SU-DHL-6 (cell line): Measurements from ENCODE around the gene OSTN.

Experiments used
- EZH2phosphoT487 ChIP-seq: fragments of 200-600 bp; sonication (generic), shearing (Covaris generic); conservative IDR thresholded peaks from 2 replicates; pipeline ENCODE4 v1.6.1; 2018; ENCODE audit warnings: mild to moderate bottlenecking, antibody characterized with exemption, low read length, moderate library complexity, mixed read lengths
- TF ChIP-seq, protein P1 (sequence below): fragments of 200-600 bp; sonication (generic); IDR thresholded peaks from one replicate; pipeline ENCODE4 v1.5.1; 2017; ENCODE audit warnings: antibody characterized with exemption, mild to moderate bottlenecking, low read length, moderate library complexity; ENCODE audit not compliant: insufficient read depth, poor library complexity, severe bottlenecking

DNA sequence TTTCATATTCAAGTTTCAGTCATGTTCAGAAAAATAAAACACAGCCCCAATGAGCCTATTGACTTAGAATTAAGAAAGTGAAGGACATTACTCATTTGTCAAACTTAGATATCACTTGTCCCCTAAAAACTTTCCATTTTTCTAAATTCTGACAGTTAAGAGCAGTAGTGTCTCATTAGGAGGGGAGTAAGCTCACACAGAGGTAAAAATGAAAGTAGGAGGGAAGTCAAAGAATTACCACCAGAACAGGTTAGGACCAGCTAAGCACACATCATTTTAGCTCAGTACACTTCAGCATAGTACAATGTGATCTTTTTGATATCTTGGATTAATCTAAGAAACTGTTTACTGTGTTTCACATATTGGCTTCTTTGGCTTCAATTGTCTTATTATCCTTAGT lies 64.3 kb downstream of the OSTN start:
- TF ChIP-seq, protein P1, sequence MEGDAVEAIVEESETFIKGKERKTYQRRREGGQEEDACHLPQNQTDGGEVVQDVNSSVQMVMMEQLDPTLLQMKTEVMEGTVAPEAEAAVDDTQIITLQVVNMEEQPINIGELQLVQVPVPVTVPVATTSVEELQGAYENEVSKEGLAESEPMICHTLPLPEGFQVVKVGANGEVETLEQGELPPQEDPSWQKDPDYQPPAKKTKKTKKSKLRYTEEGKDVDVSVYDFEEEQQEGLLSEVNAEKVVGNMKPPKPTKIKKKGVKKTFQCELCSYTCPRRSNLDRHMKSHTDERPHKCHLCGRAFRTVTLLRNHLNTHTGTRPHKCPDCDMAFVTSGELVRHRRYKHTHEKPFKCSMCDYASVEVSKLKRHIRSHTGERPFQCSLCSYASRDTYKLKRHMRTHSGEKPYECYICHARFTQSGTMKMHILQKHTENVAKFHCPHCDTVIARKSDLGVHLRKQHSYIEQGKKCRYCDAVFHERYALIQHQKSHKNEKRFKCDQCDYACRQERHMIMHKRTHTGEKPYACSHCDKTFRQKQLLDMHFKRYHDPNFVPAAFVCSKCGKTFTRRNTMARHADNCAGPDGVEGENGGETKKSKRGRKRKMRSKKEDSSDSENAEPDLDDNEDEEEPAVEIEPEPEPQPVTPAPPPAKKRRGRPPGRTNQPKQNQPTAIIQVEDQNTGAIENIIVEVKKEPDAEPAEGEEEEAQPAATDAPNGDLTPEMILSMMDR: no peak
- no peak for TF ChIP-seq EZH2phosphoT487
